Thyroid gland (tissue), 4 donors: ENCODE measurements around the gene CCDC9B. TPM values are rescaled to one million over a fixed set of nuclear protein-coding genes. Genes with fewer than 3 reads are reported as not detected.

Experiments
- DNase-seq, 2 donors: peaks; one replicate each; pipeline ENCODE4 v3.0.0-alpha.2; 2019
- H3K27ac ChIP-seq, 3 donors: fragments of 200-600 bp; sonication (generic); 1 replicate in 2 of 3; 2 replicates in 1 of 3; pipeline ENCODE4 v1.5.1; 2016 to 2019; ENCODE audit warnings: mild to moderate bottlenecking in 1 of 3, moderate library complexity in 1 of 3
- H3K27me3 ChIP-seq: fragments of 200-600 bp; sonication (generic); one replicate; pipeline ENCODE4 v1.5.1; 2019
- H3K36me3 ChIP-seq, 2 donors: fragments of 200-600 bp; sonication (generic); one replicate each; pipeline ENCODE4 v1.5.1; 2016 to 2019
- H3K4me1 ChIP-seq, 2 donors: fragments of 200-600 bp; sonication (generic); one replicate each; pipeline ENCODE4 v1.5.1; 2017 to 2019
- H3K4me3 ChIP-seq, 3 donors: fragments of 200-600 bp; sonication (generic); replicated peaks in 1 of 3; 1 replicate in 2 of 3; 2 replicates in 1 of 3; pipeline ENCODE4 v1.5.1; 2016; ENCODE audit warnings: mild to moderate bottlenecking in 1 of 3
- H3K9me3 ChIP-seq: fragments of 200-600 bp; sonication (generic); one replicate; pipeline ENCODE4 v1.5.1; 2017
- POLR2A ChIP-seq, 2 donors: fragments of 450-650 bp; IDR thresholded peaks; one replicate each; pipeline ENCODE4 v1.6.1; 2017; ENCODE audit warnings: antibody characterized with exemption in 2 of 2, mild to moderate bottlenecking in 2 of 2, moderate library complexity in 1 of 2
- WGBS, 2 donors: methylation state at CpG; one replicate each; pipeline ENCODE4 v1.1.5; 2017; 5-methylcytosine and 5-hydroxymethylcytosine counted together
- intact Hi-C: fragments of 100-400 bp; cut with DNase I; formaldehyde crosslinking; loops from one replicate; pipeline ENCODE4 v1.15.1; 2023
- total RNA-seq, 4 donors: library from RNA; depleted of rRNA; stranded (reverse); fragments of >200 nt; gene quantifications; one replicate each; pipeline ENCODE4 v1.2.3, GENCODE V29; 2016
- TF ChIP-seq, protein P1 (sequence below), 6 experiments: fragments of 200-600 bp in 3 of 6; fragments of 450-650 bp in 3 of 6; sonication (generic) in 3 of 6; IDR thresholded peaks; one replicate each; pipeline ENCODE4 v1.5.1; 2016 to 2019; ENCODE audit warnings: antibody characterized with exemption in 6 of 6, mild to moderate bottlenecking in 2 of 6, inconsistent platforms in 1 of 6, moderate library complexity in 1 of 6

The CCDC9B gene
- total RNA-seq, 4 donors from 2014 or later, result 54.2 to 126 (median 97.5) TPM

DNA sequence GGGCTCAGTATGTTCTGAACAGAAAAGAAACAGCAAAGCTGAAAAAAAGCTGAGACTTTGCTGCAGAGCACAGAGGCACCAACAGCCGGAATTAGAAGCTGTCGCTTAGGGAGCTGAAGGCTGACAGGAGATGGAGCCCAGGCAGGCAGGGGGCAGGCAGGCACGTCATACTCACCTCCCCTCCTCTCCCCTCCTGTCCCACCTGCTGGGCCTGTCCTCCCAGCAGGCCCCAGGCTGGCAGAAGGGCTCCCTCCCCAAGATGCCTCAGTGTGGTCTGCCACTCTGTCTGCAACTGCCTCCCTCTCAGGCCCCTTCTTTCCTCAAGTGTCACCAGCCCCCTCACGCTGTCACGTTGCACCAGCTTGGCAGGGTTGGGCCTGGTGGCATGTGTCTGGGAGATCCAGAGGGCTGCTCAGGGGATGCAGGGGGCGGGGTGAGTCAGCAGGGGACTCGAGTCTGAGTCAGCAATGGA is 54.6 kb downstream of the CCDC9B start:
- no peaks in the 10 kb centered on the region for H3K36me3 ChIP-seq
- no peak for DNase-seq
- intact Hi-C loops, result loop anchor here (5.0 kb wide), 1 partner anchor 36 kb away; the partner anchor contains the start of gene INAFM2
- WGBS, 2 donors, result 92 to 95% methylated on average over 7 of the region's 7 CpGs
- no peaks in the 10 kb centered on the region for H3K9me3 ChIP-seq
- no peak overlapping the region for H3K27ac ChIP-seq
- TF ChIP-seq POLR2A (IDR thresholded peaks at IDR 0.05), result no peak
- TF ChIP-seq, protein P1, sequence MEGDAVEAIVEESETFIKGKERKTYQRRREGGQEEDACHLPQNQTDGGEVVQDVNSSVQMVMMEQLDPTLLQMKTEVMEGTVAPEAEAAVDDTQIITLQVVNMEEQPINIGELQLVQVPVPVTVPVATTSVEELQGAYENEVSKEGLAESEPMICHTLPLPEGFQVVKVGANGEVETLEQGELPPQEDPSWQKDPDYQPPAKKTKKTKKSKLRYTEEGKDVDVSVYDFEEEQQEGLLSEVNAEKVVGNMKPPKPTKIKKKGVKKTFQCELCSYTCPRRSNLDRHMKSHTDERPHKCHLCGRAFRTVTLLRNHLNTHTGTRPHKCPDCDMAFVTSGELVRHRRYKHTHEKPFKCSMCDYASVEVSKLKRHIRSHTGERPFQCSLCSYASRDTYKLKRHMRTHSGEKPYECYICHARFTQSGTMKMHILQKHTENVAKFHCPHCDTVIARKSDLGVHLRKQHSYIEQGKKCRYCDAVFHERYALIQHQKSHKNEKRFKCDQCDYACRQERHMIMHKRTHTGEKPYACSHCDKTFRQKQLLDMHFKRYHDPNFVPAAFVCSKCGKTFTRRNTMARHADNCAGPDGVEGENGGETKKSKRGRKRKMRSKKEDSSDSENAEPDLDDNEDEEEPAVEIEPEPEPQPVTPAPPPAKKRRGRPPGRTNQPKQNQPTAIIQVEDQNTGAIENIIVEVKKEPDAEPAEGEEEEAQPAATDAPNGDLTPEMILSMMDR (IDR thresholded peaks at IDR 0.05), result no peak
- peaks cover 8% of the 10 kb centered on the region for H3K27me3 ChIP-seq
- H3K4me3 ChIP-seq, result no peak overlapping the region
- peaks cover 19 to 38% of the 10 kb centered on the region in 2 donors for H3K4me1 ChIP-seq

DNA sequence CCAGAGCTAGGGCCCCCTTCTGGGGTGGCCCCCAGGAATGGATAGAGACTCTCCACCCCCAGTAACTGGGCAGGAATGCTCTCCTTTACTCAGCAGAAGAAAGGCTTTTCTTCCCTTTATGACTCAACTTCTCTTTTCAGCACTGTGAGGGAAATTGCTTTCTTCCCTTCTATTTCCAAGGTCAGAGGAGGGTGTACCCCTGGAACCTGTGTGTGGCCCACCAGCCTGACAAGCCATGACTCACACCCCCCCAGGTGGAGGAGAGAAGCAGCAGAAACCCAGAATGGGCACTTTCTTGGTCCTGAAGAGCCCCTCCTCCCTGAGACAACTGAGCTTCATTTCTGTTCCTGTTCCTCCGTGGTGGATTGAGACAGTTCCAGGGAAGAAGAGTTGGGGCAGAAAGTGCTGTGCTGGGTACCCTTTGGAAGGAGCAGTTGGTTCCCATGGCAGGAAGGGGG is 55.2 kb downstream of the CCDC9B start:
- Histone ChIP-seq H3K36me3 (no peaks in the 10 kb centered on the region), H3K4me1 (peaks cover 15 to 33% of the 10 kb centered on the region in 2 donors), H3K4me3 (no peak overlapping the region), H3K9me3 (no peaks in the 10 kb centered on the region), H3K27me3 (peaks cover 12% of the 10 kb centered on the region), H3K27ac (no peak overlapping the region)
- no peak for DNase-seq
- 57 to 62% methylated on average over 1 of the region's 1 CpG for WGBS, 2 donors
- TF ChIP-seq POLR2A (IDR thresholded peaks at IDR 0.05), result no peak
- TF ChIP-seq, protein P1 (IDR thresholded peaks at IDR 0.05), result no peak
- intact Hi-C loops, result loop anchor here (5.0 kb wide), 1 partner anchor 37 kb away; the partner anchor contains the start of gene INAFM2

DNA sequence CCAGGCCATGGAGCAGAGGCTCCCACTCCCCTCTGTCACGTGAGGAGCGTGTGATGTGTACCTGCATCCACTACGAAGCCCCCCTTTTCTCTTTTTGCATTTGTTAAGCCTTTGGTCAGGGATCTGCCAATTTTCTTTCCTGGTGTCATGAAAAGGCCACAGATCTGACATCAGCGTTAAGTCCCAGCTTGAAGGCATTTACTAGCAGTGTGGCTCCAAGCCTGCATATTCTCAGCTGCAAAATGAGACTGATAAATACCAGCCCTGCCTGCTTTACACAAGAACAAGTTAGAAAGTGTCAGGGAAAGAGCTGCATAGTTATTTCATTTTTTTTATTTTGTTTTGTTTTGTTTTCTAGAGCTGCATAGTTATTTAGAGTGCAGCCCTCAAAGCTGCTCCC is 55.6 kb downstream of the CCDC9B start:
- no peak for DNase-seq
- 91% methylated on average over 4 of the region's 4 CpGs for WGBS, 2 donors
- Histone ChIP-seq H3K9me3 (no peaks in the 10 kb centered on the region), H3K27ac (no peak overlapping the region), H3K4me3 (no peak overlapping the region), H3K4me1 (peaks cover 15 to 31% of the 10 kb centered on the region in 2 donors), H3K27me3 (peaks cover 15% of the 10 kb centered on the region), H3K36me3 (no peaks in the 10 kb centered on the region)
- intact Hi-C loops, result loop anchor here (5.0 kb wide), 1 partner anchor 37 kb away; the partner anchor contains the start of gene INAFM2
- TF ChIP-seq POLR2A (IDR thresholded peaks at IDR 0.05), result no peak
- TF ChIP-seq, protein P1 (IDR thresholded peaks at IDR 0.05), result no peak

DNA sequence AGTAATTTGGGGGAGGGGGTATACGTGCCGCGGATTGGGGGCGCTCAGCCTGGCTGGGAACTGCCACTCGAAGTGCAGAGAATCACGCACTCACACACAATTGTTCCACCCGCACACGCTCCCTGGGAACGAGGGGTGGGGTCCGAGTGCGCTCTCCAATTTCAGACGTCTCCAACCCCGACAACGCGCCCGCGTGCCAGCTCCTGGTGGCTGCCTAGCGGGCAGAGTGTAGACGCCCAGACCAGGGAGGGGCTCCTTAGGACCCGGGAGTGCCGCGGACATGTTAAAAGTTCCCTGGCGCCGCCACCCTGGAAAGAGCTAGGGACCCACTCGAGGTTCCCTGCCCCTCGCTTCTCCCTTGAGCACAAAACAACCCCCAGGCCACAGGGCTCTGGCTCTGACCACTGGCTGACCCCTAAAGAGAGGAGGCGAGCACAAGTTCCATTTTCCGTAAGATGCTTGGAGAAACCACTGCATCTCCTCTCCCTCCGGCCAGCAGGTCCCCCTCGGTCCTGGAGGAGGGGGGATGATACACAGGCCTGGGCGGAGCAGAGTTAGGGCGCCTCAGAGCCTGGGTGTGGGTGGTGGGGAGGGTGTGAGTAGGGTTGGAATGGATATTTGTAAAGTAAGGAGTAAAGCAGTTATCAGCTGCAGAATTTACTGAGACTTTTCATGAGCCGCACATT is 57.0 kb downstream of the CCDC9B start:
- no peak for DNase-seq
- H3K4me3 ChIP-seq, result no peak overlapping the region
- no peaks in the 10 kb centered on the region for H3K9me3 ChIP-seq
- intact Hi-C loops, result loop anchor here (5.0 kb wide), 2 partner anchors 74 to 139 kb away; partner anchors contain the start of gene DISP2
- 23 to 41% methylated on average over 13 to 31 of the region's 33 CpGs for WGBS, 2 donors
- peaks cover 15% of the 10 kb centered on the region for H3K27me3 ChIP-seq
- no peak for TF ChIP-seq POLR2A (IDR thresholded peaks at IDR 0.05)
- TF ChIP-seq, protein P1 (IDR thresholded peaks at IDR 0.05), result no peak
- peaks cover 21 to 37% of the 10 kb centered on the region in 2 donors for H3K4me1 ChIP-seq
- H3K27ac ChIP-seq, result no peak overlapping the region
- no peaks in the 10 kb centered on the region for H3K36me3 ChIP-seq
